Measurements from ENCODE around the gene PGLYRP2. TPM values are rescaled to one million over a fixed set of nuclear protein-coding genes. Genes with fewer than 3 reads are reported as not detected.

Gene PGLYRP2
- total and polyA plus RNA-seq, 2 of the 13 experiments (the other 11 are each of a cell fraction or from before 2014, with no cell fraction given), result 0.04 to 1.0 TPM

DNA sequence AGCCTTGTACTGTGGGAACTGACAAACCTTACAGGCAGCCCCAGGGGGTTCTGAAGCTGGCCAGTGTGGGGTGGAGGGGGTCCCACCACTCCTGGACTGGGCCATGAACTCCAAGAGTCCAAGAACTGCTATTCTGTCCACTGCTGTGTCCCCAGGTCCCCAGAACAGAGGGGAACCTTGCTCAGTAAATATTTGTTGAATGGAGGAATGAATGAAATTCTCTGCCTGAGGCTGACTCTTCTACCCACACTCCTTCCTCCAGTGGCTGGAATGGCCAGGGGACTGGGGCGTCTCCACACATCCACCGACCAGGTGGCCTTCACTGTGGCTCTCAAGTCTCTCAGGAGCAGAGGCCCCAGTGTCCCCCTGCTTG, 41.2 kb downstream of the PGLYRP2 start (continued):
- TF ChIP-seq, protein P1, sequence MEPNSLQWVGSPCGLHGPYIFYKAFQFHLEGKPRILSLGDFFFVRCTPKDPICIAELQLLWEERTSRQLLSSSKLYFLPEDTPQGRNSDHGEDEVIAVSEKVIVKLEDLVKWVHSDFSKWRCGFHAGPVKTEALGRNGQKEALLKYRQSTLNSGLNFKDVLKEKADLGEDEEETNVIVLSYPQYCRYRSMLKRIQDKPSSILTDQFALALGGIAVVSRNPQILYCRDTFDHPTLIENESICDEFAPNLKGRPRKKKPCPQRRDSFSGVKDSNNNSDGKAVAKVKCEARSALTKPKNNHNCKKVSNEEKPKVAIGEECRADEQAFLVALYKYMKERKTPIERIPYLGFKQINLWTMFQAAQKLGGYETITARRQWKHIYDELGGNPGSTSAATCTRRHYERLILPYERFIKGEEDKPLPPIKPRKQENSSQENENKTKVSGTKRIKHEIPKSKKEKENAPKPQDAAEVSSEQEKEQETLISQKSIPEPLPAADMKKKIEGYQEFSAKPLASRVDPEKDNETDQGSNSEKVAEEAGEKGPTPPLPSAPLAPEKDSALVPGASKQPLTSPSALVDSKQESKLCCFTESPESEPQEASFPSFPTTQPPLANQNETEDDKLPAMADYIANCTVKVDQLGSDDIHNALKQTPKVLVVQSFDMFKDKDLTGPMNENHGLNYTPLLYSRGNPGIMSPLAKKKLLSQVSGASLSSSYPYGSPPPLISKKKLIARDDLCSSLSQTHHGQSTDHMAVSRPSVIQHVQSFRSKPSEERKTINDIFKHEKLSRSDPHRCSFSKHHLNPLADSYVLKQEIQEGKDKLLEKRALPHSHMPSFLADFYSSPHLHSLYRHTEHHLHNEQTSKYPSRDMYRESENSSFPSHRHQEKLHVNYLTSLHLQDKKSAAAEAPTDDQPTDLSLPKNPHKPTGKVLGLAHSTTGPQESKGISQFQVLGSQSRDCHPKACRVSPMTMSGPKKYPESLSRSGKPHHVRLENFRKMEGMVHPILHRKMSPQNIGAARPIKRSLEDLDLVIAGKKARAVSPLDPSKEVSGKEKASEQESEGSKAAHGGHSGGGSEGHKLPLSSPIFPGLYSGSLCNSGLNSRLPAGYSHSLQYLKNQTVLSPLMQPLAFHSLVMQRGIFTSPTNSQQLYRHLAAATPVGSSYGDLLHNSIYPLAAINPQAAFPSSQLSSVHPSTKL (CRISPR knock-in tag; IDR thresholded peaks at IDR 0.05), result peak; percentile 29; the same call in 1 of the 2 replicates
- peak; percentile 65; the same call in 1 of the 2 replicates for TF ChIP-seq ZBTB7B (CRISPR knock-in tag; IDR thresholded peaks at IDR 0.05)
- TF ChIP-seq FOXK2 (IDR thresholded peaks at IDR 0.05), result no peak
- TF ChIP-seq SOX13 (IDR thresholded peaks at IDR 0.05), result no peak
- TF ChIP-seq SOX13 (CRISPR knock-in tag; conservative IDR thresholded peaks at IDR 0.05 in 1 of 2, IDR thresholded peaks at IDR 0.05 in 1 of 2), result 0 out of 4 replicates have a peak, but pooled peaks of 1 of the 2 experiments have one; percentile 29
- 0 out of 2 replicates have a peak, but pooled peaks have one; percentile 10 for TF ChIP-seq SP5 (CRISPR knock-in tag; IDR thresholded peaks at IDR 0.05; ENCODE audit: borderline replicate concordance, low read depth)
- 0 out of 2 replicates have a peak, but pooled peaks have one; percentile 41 for TF ChIP-seq KDM6A (CRISPR knock-in tag; IDR thresholded peaks at IDR 0.05; ENCODE audit: low read depth)
- TF ChIP-seq CBX1 (IDR thresholded peaks at IDR 0.05; ENCODE audit: low read depth), result no peak
- peak; percentile 23; the same call in 1 of the 2 replicates for TF ChIP-seq TARDBP (CRISPR knock-in tag; IDR thresholded peaks at IDR 0.05)
- TF ChIP-seq, protein P2, sequence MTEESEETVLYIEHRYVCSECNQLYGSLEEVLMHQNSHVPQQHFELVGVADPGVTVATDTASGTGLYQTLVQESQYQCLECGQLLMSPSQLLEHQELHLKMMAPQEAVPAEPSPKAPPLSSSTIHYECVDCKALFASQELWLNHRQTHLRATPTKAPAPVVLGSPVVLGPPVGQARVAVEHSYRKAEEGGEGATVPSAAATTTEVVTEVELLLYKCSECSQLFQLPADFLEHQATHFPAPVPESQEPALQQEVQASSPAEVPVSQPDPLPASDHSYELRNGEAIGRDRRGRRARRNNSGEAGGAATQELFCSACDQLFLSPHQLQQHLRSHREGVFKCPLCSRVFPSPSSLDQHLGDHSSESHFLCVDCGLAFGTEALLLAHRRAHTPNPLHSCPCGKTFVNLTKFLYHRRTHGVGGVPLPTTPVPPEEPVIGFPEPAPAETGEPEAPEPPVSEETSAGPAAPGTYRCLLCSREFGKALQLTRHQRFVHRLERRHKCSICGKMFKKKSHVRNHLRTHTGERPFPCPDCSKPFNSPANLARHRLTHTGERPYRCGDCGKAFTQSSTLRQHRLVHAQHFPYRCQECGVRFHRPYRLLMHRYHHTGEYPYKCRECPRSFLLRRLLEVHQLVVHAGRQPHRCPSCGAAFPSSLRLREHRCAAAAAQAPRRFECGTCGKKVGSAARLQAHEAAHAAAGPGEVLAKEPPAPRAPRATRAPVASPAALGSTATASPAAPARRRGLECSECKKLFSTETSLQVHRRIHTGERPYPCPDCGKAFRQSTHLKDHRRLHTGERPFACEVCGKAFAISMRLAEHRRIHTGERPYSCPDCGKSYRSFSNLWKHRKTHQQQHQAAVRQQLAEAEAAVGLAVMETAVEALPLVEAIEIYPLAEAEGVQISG (CRISPR knock-in tag; IDR thresholded peaks at IDR 0.05), result no peak
- TF ChIP-seq, protein P3, sequence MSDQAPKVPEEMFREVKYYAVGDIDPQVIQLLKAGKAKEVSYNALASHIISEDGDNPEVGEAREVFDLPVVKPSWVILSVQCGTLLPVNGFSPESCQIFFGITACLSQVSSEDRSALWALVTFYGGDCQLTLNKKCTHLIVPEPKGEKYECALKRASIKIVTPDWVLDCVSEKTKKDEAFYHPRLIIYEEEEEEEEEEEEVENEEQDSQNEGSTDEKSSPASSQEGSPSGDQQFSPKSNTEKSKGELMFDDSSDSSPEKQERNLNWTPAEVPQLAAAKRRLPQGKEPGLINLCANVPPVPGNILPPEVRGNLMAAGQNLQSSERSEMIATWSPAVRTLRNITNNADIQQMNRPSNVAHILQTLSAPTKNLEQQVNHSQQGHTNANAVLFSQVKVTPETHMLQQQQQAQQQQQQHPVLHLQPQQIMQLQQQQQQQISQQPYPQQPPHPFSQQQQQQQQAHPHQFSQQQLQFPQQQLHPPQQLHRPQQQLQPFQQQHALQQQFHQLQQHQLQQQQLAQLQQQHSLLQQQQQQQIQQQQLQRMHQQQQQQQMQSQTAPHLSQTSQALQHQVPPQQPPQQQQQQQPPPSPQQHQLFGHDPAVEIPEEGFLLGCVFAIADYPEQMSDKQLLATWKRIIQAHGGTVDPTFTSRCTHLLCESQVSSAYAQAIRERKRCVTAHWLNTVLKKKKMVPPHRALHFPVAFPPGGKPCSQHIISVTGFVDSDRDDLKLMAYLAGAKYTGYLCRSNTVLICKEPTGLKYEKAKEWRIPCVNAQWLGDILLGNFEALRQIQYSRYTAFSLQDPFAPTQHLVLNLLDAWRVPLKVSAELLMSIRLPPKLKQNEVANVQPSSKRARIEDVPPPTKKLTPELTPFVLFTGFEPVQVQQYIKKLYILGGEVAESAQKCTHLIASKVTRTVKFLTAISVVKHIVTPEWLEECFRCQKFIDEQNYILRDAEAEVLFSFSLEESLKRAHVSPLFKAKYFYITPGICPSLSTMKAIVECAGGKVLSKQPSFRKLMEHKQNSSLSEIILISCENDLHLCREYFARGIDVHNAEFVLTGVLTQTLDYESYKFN (CRISPR knock-in tag; conservative IDR thresholded peaks at IDR 0.05), result peak; percentile 85
- TF ChIP-seq, protein P4, sequence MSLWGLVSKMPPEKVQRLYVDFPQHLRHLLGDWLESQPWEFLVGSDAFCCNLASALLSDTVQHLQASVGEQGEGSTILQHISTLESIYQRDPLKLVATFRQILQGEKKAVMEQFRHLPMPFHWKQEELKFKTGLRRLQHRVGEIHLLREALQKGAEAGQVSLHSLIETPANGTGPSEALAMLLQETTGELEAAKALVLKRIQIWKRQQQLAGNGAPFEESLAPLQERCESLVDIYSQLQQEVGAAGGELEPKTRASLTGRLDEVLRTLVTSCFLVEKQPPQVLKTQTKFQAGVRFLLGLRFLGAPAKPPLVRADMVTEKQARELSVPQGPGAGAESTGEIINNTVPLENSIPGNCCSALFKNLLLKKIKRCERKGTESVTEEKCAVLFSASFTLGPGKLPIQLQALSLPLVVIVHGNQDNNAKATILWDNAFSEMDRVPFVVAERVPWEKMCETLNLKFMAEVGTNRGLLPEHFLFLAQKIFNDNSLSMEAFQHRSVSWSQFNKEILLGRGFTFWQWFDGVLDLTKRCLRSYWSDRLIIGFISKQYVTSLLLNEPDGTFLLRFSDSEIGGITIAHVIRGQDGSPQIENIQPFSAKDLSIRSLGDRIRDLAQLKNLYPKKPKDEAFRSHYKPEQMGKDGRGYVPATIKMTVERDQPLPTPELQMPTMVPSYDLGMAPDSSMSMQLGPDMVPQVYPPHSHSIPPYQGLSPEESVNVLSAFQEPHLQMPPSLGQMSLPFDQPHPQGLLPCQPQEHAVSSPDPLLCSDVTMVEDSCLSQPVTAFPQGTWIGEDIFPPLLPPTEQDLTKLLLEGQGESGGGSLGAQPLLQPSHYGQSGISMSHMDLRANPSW (CRISPR knock-in tag; IDR thresholded peaks at IDR 0.05; ENCODE audit: borderline replicate concordance), result no peak
- TF ChIP-seq ZFP36L1 (CRISPR knock-in tag; IDR thresholded peaks at IDR 0.05), result no peak
- TF ChIP-seq GLI4 (CRISPR knock-in tag; IDR thresholded peaks at IDR 0.05; ENCODE audit: borderline replicate concordance), result no peak
- TF ChIP-seq, protein P5, sequence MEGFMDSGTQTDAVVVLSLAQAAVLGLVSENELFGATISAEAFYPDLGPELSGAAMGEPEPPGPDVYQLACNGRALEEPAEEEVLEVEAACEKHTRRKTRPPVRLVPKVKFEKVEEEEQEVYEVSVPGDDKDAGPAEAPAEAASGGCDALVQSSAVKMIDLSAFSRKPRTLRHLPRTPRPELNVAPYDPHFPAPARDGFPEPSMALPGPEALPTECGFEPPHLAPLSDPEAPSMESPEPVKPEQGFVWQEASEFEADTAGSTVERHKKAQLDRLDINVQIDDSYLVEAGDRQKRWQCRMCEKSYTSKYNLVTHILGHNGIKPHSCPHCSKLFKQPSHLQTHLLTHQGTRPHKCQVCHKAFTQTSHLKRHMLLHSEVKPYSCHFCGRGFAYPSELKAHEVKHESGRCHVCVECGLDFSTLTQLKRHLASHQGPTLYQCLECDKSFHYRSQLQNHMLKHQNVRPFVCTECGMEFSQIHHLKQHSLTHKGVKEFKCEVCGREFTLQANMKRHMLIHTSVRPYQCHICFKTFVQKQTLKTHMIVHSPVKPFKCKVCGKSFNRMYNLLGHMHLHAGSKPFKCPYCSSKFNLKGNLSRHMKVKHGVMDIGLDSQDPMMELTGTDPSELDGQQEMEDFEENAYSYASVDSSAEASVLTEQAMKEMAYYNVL (CRISPR knock-in tag; IDR thresholded peaks at IDR 0.05; ENCODE audit: borderline replicate concordance), result peak; percentile 99
